Progenitor cell of endocrine pancreas (in vitro differentiated cells): Measurements from ENCODE around the gene MEGF6. TPM values are rescaled to one million over a fixed set of nuclear protein-coding genes. Genes with fewer than 3 reads are reported as not detected.

ENCODE experiments used
- DNase-seq: peaks from one replicate; pipeline ENCODE4 v3.0.0; 2021; ENCODE audit warnings: low spot score; ENCODE audit not compliant: unreplicated experiment
- H3K27ac Mint-ChIP-seq: 2 replicates; pipeline ENCODE4 v1.8.0; 2021; ENCODE audit warnings: mild to moderate bottlenecking, moderate library complexity, mixed read lengths
- H3K27me3 Mint-ChIP-seq: 2 replicates; pipeline ENCODE4 v1.8.0; 2021; ENCODE audit warnings: mixed read lengths
- H3K36me3 Mint-ChIP-seq: 2 replicates; pipeline ENCODE4 v1.8.0; 2022; ENCODE audit warnings: mixed read lengths; ENCODE audit not compliant: insufficient read depth
- H3K4me1 Mint-ChIP-seq: 2 replicates; pipeline ENCODE4 v1.8.0; 2021; ENCODE audit warnings: low read depth, mixed read lengths
- H3K4me3 Mint-ChIP-seq: 2 replicates; pipeline ENCODE4 v1.8.0; 2021; ENCODE audit warnings: low read depth, mild to moderate bottlenecking, moderate library complexity, mixed read lengths
- H3K9me3 Mint-ChIP-seq: 2 replicates; pipeline ENCODE4 v1.8.0; 2021; ENCODE audit warnings: low read depth, mixed read lengths
- total RNA-seq: library from RNA; stranded (reverse); gene quantifications from 2 replicates; pipeline ENCODE4 v1.2.1, GENCODE V29; 2021
- TF ChIP-seq, protein P1 (sequence below): fragments of 200-600 bp; sonication (generic); IDR thresholded peaks from one replicate; pipeline ENCODE4 v1.5.0; 2021; ENCODE audit warnings: antibody characterized with exemption, mild to moderate bottlenecking; ENCODE audit not compliant: unreplicated experiment

MEGF6 gene
- total RNA-seq, 1 donor from 2014 or later, result 83.8 TPM

DNA sequence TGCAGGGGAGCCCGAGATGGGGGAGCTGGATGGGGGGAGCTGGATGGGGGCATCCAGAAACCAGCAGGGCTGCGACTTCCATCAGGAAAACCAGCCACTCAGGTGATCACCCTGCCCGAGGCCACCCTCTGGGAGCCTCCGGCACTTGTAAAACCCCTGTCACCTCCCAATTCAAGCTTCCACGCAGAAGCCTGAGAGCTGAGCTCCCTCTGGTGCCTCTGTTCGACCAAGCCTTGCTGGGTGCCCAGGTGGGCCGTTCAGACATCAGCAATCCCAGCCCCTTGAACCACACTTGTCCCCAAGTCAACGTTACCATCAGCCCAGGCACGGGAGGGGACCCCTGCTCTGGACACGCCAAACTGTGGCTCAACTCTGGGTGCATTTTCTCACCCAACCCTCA lies 59.6 kb downstream of the MEGF6 start:
- no peaks in the 10 kb centered on the region for H3K27me3 Mint-ChIP-seq

DNA sequence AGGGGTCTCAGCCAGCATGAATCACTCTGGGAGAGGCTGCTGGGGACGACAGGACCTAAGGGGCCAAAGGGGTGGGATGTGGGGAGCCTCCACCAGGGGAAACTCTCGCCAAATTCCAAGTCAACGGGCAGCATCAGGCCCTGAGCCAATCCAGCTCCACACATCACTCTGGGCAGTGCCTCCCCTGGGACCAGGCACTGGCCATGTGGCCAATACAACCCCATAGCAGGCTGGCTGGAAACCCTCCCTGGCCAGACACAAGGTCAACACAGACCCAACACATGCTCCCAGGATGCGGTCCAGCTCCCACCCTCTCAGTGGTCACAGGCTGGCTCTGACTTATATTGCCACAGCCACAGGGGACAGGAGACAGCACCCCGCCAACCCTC lies 60.0 kb downstream of the MEGF6 start:
- no peaks in the 10 kb centered on the region for H3K9me3 Mint-ChIP-seq
- TF ChIP-seq, protein P1, sequence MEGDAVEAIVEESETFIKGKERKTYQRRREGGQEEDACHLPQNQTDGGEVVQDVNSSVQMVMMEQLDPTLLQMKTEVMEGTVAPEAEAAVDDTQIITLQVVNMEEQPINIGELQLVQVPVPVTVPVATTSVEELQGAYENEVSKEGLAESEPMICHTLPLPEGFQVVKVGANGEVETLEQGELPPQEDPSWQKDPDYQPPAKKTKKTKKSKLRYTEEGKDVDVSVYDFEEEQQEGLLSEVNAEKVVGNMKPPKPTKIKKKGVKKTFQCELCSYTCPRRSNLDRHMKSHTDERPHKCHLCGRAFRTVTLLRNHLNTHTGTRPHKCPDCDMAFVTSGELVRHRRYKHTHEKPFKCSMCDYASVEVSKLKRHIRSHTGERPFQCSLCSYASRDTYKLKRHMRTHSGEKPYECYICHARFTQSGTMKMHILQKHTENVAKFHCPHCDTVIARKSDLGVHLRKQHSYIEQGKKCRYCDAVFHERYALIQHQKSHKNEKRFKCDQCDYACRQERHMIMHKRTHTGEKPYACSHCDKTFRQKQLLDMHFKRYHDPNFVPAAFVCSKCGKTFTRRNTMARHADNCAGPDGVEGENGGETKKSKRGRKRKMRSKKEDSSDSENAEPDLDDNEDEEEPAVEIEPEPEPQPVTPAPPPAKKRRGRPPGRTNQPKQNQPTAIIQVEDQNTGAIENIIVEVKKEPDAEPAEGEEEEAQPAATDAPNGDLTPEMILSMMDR, result no peak
- H3K27me3 Mint-ChIP-seq, result no peaks in the 10 kb centered on the region
- H3K27ac Mint-ChIP-seq, result no peak overlapping the region
- H3K4me1 Mint-ChIP-seq, result no peaks in the 10 kb centered on the region
- no peaks in the 10 kb centered on the region for H3K36me3 Mint-ChIP-seq
- no peak for DNase-seq
- no peak overlapping the region for H3K4me3 Mint-ChIP-seq

More for the DNA sequence above, 59.6 kb downstream of the MEGF6 start:
- TF ChIP-seq, protein P1, result no peak
- no peak overlapping the region for H3K27ac Mint-ChIP-seq
- H3K4me3 Mint-ChIP-seq, result no peak overlapping the region
- no peaks in the 10 kb centered on the region for H3K4me1 Mint-ChIP-seq
- DNase-seq, result no peak
- no peaks in the 10 kb centered on the region for H3K9me3 Mint-ChIP-seq
- H3K36me3 Mint-ChIP-seq, result no peaks in the 10 kb centered on the region

DNA sequence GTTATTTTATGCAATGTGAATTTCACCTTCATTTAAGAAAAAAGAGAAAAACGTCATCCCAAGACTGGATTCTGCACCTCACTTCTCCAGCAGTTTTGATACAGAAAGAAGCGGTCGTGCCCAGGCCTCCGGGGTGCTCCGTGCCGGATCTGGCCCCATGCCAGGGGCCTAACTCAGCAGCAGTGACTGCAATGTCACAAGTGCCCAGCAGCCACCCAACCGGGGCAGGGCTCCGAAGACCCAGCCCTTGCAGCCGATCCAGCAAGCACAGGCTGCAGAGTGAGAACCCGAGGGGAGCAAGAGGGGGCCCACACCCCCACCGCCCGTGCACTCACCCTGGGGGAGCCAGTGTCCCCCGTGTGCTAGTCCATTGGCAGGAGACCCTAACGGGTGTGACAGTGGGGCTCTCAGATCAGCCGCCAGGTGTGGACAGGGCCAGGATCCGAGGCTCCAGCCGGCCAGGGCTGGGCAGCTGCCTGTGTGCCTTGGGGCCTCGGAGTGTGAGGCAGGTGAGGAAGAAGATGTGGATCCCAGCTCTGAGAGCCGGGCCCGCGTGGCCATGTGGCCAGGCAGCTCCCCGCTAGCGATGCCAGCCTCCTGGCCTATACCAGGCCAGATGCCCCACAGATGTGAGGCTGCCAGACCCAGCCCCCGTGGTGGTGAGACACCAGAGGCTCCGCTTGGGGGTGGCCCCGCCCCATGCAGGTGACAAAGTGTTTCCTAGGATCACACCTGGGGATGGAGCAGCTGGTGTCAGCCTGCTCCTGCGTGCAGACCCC lies 60.6 kb downstream of the MEGF6 start:
- Mint-ChIP-seq H3K9me3 (no peaks in the 10 kb centered on the region), H3K4me3 (no peak overlapping the region)

DNA sequence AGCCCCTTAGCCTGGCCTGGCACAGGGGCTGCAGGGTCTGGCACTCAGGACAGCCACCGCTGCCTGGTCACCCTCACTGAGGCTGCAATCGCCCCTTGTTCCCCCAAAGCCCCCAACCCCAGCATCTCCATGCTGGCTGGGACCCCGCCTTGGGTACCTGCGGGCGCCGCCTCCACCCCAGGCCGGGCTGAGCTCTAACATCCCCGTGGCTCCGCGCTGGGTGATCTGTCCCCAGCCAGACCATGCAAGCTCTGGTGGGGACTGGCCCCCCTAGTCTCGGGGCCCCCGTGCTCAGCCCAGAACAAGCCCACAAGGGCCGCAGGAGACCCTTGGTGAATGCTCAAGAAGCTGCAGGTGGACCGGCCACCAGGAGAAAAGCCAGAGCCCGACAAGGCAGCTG lies 62.4 kb downstream of the MEGF6 start:
- Mint-ChIP-seq H3K27me3 (no peaks in the 10 kb centered on the region), H3K4me3 (no peak overlapping the region), H3K36me3 (no peaks in the 10 kb centered on the region), H3K4me1 (no peaks in the 10 kb centered on the region), H3K27ac (no peak overlapping the region), H3K9me3 (no peaks in the 10 kb centered on the region)
- TF ChIP-seq, protein P1, result no peak
- DNase-seq, result no peak

More for the DNA sequence above, 60.6 kb downstream of the MEGF6 start:
- TF ChIP-seq, protein P1, result no peak
- H3K27me3 Mint-ChIP-seq, result no peaks in the 10 kb centered on the region
- no peak for DNase-seq
- no peaks in the 10 kb centered on the region for H3K36me3 Mint-ChIP-seq
- H3K27ac Mint-ChIP-seq, result no peak overlapping the region
- H3K4me1 Mint-ChIP-seq, result no peaks in the 10 kb centered on the region

DNA sequence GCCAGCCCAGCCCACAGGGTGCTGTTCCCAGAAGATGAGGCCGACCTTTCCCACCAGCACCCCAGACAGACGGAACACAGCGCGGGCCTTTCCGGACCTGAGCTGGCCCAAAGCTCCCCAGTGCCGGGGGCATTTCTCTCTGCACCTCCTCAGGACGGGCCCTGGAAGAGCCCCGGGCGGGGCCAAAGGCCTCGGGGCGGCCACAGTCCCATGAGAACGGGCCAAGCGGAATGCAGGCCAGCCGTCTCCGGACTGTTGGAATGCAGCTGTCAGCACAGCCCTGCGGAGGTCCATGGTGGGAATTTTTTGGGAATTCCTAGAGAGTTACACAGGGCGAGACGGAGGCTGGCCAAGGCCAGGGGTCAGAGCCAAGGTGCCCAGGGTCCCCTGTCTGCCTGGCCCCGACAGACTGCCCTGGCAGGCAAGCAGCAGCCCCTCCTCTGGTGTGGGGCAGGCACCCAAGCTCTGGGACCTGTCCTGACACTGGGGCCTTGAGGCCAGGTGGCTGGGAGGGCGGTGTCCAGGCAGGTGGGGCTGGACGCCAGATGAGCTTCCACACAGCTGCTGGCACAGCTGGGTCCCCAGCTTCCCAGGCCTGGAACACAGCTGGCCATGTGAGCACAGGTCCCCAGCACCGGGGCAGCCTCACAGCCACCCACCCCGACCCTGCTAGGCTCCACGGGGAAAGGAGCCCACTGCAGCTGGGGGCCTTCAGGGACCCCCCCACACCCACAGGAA lies 63.0 kb downstream of the MEGF6 start:
- Mint-ChIP-seq H3K27me3 (no peaks in the 10 kb centered on the region), H3K36me3 (no peaks in the 10 kb centered on the region), H3K4me1 (no peaks in the 10 kb centered on the region), H3K27ac (no peak overlapping the region), H3K4me3 (no peak overlapping the region), H3K9me3 (no peaks in the 10 kb centered on the region)
- TF ChIP-seq, protein P1, result no peak
- DNase-seq, result no peak
